Testis (tissue), 2 donors: ENCODE data around the gene GLIS1.

ENCODE experiments used
- CTCF ChIP-seq, 3 experiments: fragments of 450-650 bp in 2 of 3; fragments of 200-600 bp in 1 of 3; sonication (generic) in 1 of 3; IDR thresholded peaks; one replicate each; pipeline ENCODE4 v1.5.1; 2016 to 2019; ENCODE audit warnings: antibody characterized with exemption in 3 of 3, mild to moderate bottlenecking in 2 of 3, moderate library complexity in 1 of 3
- POLR2A ChIP-seq: fragments of 450-650 bp; IDR thresholded peaks from one replicate; pipeline ENCODE4 v1.6.1; 2017; ENCODE audit warnings: antibody characterized with exemption, mild to moderate bottlenecking, moderate library complexity

- TF ChIP-seq CTCF (IDR thresholded peaks at IDR 0.05), result no peak
- TF ChIP-seq POLR2A, result no peak
Observed at GRCh38 chr1:53696571-53696970, 42.4 kb downstream of the GLIS1 start.
